Stimulated activated CD8-positive, alpha-beta memory T cell treated with anti-CD3 and anti-CD28 coated beads, Interleukin-4, amount 100 ng/mL, for 4 hours (primary cell): ENCODE measurements around the gene IFITM5.
"Not testable (repeated sequence)": the region's sequence is repeated elsewhere in the genome, so short reads cannot be mapped to it uniquely, and the experiment has no call there.

Experiments used
- DNase-seq, 2 donors: peaks; one replicate each; pipeline ENCODE4 v3.0.0-alpha.2; 2020; ENCODE audit warnings: low read depth in 2 of 2, low spot score in 1 of 2

The IFITM5 gene

GRCh38 chr11:269146-269890 lies 30.0 kb downstream of the IFITM5 start:
- DNase-seq = no peak

GRCh38 chr11:268716-269145 lies 30.6 kb downstream of the IFITM5 start:
- DNase-seq = not testable (repeated sequence)

GRCh38 chr11:267491-267994 lies 31.8 kb downstream of the IFITM5 start:
- DNase-seq = no peak

GRCh38 chr11:266676-267439 lies 32.5 kb downstream of the IFITM5 start:
- no peak for DNase-seq

GRCh38 chr11:261624-262023 lies 37.7 kb downstream of the IFITM5 start:
- DNase-seq = no peak

- no peak for DNase-seq
Measured at GRCh38 chr11:259413-259812, 39.9 kb downstream of the IFITM5 start.

- DNase-seq = no peak
Measured at GRCh38 chr11:257766-258493, 41.4 kb downstream of the IFITM5 start.

- DNase-seq = no peak
Measured at GRCh38 chr11:256952-257737, 42.2 kb downstream of the IFITM5 start.

- DNase-seq = no peak
Measured at GRCh38 chr11:255816-256215, 43.5 kb downstream of the IFITM5 start.

- DNase-seq = no peak
Measured at GRCh38 chr11:255176-255575, 44.1 kb downstream of the IFITM5 start.

GRCh38 chr11:253886-254270 lies 45.4 kb downstream of the IFITM5 start:
- DNase-seq = no peak

- no peak for DNase-seq
Measured at GRCh38 chr11:253160-253885, 46.0 kb downstream of the IFITM5 start.

GRCh38 chr11:252666-253065 lies 46.7 kb downstream of the IFITM5 start:
- no peak for DNase-seq

- DNase-seq = no peak
Measured at GRCh38 chr11:251550-251949, 47.8 kb downstream of the IFITM5 start.

GRCh38 chr11:250740-251299 lies 48.5 kb downstream of the IFITM5 start:
- peak; percentile 64 for DNase-seq

GRCh38 chr11:250274-250673 lies 49.1 kb downstream of the IFITM5 start:
- no peak for DNase-seq

GRCh38 chr11:249062-249461 lies 50.3 kb downstream of the IFITM5 start:
- no peak for DNase-seq
